ENCODE measurements around the gene DBNDD1.

GRCh38 chr16:90015586-90016338, 3.5 kb downstream of the DBNDD1 start:
- TF ChIP-seq POLR2A (IDR thresholded peaks at IDR 0.05; ENCODE audit: low read depth, low read length) (no peak), POLR2AphosphoS5 (IDR thresholded peaks at IDR 0.05; ENCODE audit: low read depth, low read length) (no peak), TAF1 (IDR thresholded peaks at IDR 0.05; ENCODE audit: borderline replicate concordance, low read depth, low read length) (no peak)
